ENCODE data around the gene CHST8.

CHST8 gene

GRCh38 chr19:33718651-33719254 lies 97.0 kb downstream of the CHST8 start:
- no peak for DNase-seq (ENCODE audit: low read depth)
- TF ChIP-seq, protein P1, sequence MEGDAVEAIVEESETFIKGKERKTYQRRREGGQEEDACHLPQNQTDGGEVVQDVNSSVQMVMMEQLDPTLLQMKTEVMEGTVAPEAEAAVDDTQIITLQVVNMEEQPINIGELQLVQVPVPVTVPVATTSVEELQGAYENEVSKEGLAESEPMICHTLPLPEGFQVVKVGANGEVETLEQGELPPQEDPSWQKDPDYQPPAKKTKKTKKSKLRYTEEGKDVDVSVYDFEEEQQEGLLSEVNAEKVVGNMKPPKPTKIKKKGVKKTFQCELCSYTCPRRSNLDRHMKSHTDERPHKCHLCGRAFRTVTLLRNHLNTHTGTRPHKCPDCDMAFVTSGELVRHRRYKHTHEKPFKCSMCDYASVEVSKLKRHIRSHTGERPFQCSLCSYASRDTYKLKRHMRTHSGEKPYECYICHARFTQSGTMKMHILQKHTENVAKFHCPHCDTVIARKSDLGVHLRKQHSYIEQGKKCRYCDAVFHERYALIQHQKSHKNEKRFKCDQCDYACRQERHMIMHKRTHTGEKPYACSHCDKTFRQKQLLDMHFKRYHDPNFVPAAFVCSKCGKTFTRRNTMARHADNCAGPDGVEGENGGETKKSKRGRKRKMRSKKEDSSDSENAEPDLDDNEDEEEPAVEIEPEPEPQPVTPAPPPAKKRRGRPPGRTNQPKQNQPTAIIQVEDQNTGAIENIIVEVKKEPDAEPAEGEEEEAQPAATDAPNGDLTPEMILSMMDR (IDR thresholded peaks at IDR 0.05; ENCODE audit: low read depth, low read length, missing control alignments): no peak
- no peak overlapping the region for H3K4me3 ChIP-seq (ENCODE audit: low read depth, low read length)
- in situ Hi-C loops (cut with HindIII; ENCODE audit: low sequenced_read_pairs): no loop called here

DNA sequence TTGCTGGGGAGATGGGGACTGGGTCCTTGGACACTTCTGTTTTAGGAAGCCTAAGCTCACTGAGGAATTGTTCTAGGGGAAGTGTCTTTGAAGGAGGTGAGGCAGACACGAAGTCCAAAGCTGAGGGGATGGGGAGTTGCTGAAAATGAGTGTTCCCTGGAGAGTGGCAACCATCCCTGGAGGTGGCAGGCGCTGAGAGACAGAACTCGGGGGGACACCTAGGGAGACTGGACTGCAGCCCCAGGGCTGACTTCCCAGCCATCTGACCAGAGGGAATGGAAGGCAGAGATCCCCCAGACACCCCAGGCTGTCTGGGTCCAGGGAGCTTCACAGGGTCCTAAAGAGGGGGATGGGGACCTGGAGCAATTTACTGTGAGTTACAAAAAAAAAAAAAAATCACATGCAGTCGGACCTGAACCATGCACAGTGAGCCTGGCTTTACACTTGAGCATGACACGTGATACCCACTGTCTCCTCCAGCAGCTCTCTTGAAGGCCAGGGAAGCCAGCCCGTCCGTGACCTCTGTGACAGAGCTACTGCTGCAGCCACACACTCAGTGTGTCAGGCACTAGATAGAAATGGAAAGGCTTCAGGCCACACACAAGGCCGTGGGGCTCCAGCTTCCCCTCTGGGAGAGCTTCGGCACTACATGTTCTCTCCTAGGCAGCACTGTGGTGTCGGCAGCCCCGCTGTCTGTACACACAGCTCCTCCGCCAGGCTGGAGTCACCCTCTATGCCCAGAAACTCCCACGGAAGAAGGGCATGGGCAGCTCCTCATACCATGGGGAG lies 97.8 kb downstream of the CHST8 start:
- H3K4me3 ChIP-seq (ENCODE audit: low read depth, low read length): no peak overlapping the region
- in situ Hi-C loops (cut with HindIII; ENCODE audit: low sequenced_read_pairs): loop anchor here (5.0 to 10.0 kb wide), 2 partner anchors 98 to 305 kb away; no protein-coding TSS in a partner anchor
- no peak for DNase-seq (ENCODE audit: low read depth)
- TF ChIP-seq, protein P1 (IDR thresholded peaks at IDR 0.05; ENCODE audit: low read depth, low read length, missing control alignments): no peak

DNA sequence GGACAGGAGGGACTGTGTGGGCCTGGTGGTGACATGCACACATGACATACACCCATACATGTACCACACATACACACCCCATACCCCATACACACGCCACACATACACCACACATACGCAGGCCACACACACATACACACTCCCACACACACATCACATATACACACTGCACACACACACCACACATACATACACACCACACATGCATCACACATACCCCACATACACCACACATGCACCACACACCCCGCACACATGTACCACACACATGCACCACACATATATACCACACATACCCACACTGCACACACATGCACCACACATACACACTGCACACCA lies 98.4 kb downstream of the CHST8 start:
- in situ Hi-C loops (cut with HindIII; ENCODE audit: low sequenced_read_pairs): loop anchor here (5.0 to 10.0 kb wide), 2 partner anchors 97 to 305 kb away; no protein-coding TSS in a partner anchor

GRCh38 chr19:33720691-33721682 lies 99.2 kb downstream of the CHST8 start:
- no peak for DNase-seq (ENCODE audit: low read depth)
- TF ChIP-seq, protein P1 (IDR thresholded peaks at IDR 0.05; ENCODE audit: low read depth, low read length, missing control alignments): no peak
- H3K4me3 ChIP-seq (ENCODE audit: low read depth, low read length): no peak overlapping the region
- in situ Hi-C loops (cut with HindIII; ENCODE audit: low sequenced_read_pairs): loop anchor here (5.0 to 10.0 kb wide), 2 partner anchors 96 to 306 kb away; no protein-coding TSS in a partner anchor

More for the DNA sequence above, 98.4 kb downstream of the CHST8 start:
- TF ChIP-seq, protein P1 (IDR thresholded peaks at IDR 0.05; ENCODE audit: low read depth, low read length, missing control alignments): no peak
- H3K4me3 ChIP-seq (ENCODE audit: low read depth, low read length): no peak overlapping the region
- no peak for DNase-seq (ENCODE audit: low read depth)

DNA sequence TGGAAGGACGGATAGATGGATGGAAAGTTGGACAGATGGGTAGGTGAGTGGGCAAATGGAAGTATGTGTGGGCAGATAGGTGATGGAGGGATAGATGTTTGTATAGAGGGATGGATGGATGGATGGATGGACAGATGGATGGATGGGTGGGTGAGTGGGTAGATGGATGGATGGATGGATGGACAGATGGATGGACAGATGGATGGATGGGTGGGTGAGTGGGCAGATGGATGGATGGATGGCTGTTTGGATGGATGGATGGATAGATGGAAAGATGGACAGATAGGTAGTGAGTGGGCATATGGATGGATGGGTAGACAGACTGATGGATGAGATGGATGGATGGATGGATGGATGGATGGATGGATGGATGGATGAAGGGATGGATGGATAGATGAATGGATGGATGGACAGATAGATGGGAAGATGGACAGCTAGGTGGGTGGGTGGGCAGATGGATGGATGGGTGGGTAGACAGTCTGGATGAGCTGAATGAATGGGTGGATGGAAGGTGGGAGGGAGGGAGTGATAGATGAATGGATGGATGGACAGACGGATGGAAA lies 100.1 kb downstream of the CHST8 start:
- TF ChIP-seq, protein P1 (IDR thresholded peaks at IDR 0.05; ENCODE audit: low read depth, low read length, missing control alignments): no peak
- in situ Hi-C loops (cut with HindIII; ENCODE audit: low sequenced_read_pairs): loop anchor here (5.0 to 10.0 kb wide), 2 partner anchors 95 to 307 kb away; no protein-coding TSS in a partner anchor
- H3K4me3 ChIP-seq (ENCODE audit: low read depth, low read length): no peak overlapping the region
- no peak for DNase-seq (ENCODE audit: low read depth)
